K562 (cell line): ENCODE data around the gene OR2C3. TPM values are rescaled to one million over a fixed set of nuclear protein-coding genes. Genes with fewer than 3 reads are reported as not detected.

Source experiments
- ATAC-seq: fragments of 200-7000 bp; cut with Tn5 transposase; 3 replicates; pipeline ENCODE4 v1.9.1; 2020; ENCODE audit warnings: moderate library complexity
- BruUV-seq: library from RNA; stranded (reverse); fragments of 400-500 nt; replicated peaks from 2 replicates; lab custom pipeline; 2021; lab: Mats Ljungman, UMichigan
- CTCF ChIA-PET: fragments of 300-600 bp; formaldehyde crosslinking; extraction: SDS; loops from one replicate; lab custom pipeline; 2021; ENCODE audit warnings: low intra/inter-chr PET ratio; lab: Yijun Ruan, JAX
- POLR2A ChIA-PET: fragments of 300-600, 350-650 bp; sonication (Branson Sonifier 250); formaldehyde crosslinking; extraction: SDS; loops from one replicate; lab custom pipeline; 2021; ENCODE audit warnings: antibody characterized with exemption, inconsistent platforms; lab: Yijun Ruan, JAX
- DNase-seq, 4 experiments: peaks; one replicate each; pipeline versions ENCODE4 v3.0.0 to v3.0.0-alpha.2; 2011 to 2018; ENCODE audit warnings: low spot score in 3 of 4, mixed read lengths in 3 of 4; ENCODE audit errors: extremely low read depth in 1 of 4
- FAIRE-seq: peaks from 2 replicates; lab custom pipeline; 2011; peaks lifted over from hg19 to GRCh38; lab: Jason Lieb, UNC
- H2AFZ ChIP-seq: 2 replicates; pipeline ENCODE4 v1.6.0; 2011; ENCODE audit warnings: low read depth, low read length, control low read depth, inconsistent platforms
- H3K27ac ChIP-seq: fragments of 200-600 bp; 3 replicates; pipeline ENCODE4 v1.8.0; 2011; ENCODE audit warnings: low read depth, mild to moderate bottlenecking, control low read depth, inconsistent platforms, low read length, moderate library complexity, mixed read lengths; ENCODE audit errors: extremely low read depth
- H3K27me3 ChIP-seq, 2 experiments: fragments of 300-600 bp in 1 of 2; 2 replicates in 1 of 2; 3 replicates in 1 of 2; pipeline versions ENCODE4 v1.6.0 to v1.8.0; 2011; ENCODE audit warnings: inconsistent platforms in 2 of 2, low read length in 2 of 2, mild to moderate bottlenecking in 1 of 2, mixed read lengths in 1 of 2, moderate library complexity in 1 of 2; ENCODE audit not compliant: control insufficient read depth in 2 of 2, insufficient read depth in 2 of 2
- H3K36me3 ChIP-seq: fragments of 300-600 bp; 3 replicates; pipeline ENCODE4 v1.8.0; 2011; ENCODE audit warnings: mild to moderate bottlenecking, low read length, inconsistent platforms; ENCODE audit not compliant: control insufficient read depth, insufficient read depth
- H3K4me1 ChIP-seq, 2 experiments: fragments of 200-600 bp in 1 of 2; replicated peaks in 1 of 2; 2 replicates in 1 of 2; 3 replicates in 1 of 2; pipeline versions ENCODE4 v1.5.1 to v1.8.0; 2011; ENCODE audit warnings: inconsistent platforms in 2 of 2, low read length in 2 of 2, mild to moderate bottlenecking in 1 of 2, mixed read lengths in 1 of 2, moderate library complexity in 1 of 2; ENCODE audit not compliant: control insufficient read depth in 2 of 2, insufficient read depth in 2 of 2
- H3K4me2 ChIP-seq: 2 replicates; pipeline ENCODE4 v1.6.1; 2011; ENCODE audit warnings: low read length, control low read depth, inconsistent platforms, mixed read lengths; ENCODE audit not compliant: insufficient read depth
- H3K4me3 ChIP-seq: fragments of 200-600 bp; sonication (generic), shearing (Covaris generic); 2 replicates; pipeline ENCODE4 v1.5.1; 2016; ENCODE audit warnings: control low read depth, inconsistent platforms
- H3K79me2 ChIP-seq: fragments of 200-600 bp; 3 replicates; pipeline ENCODE4 v1.8.0; 2011; ENCODE audit warnings: low read length, inconsistent platforms; ENCODE audit not compliant: control insufficient read depth, insufficient read depth
- H3K9ac ChIP-seq, 2 experiments: 2 replicates each; pipeline versions ENCODE4 v1.6.0 to v1.6.1; 2011; ENCODE audit warnings: low read depth in 2 of 2, low read length in 2 of 2, control low read depth in 1 of 2, inconsistent platforms in 1 of 2, mild to moderate bottlenecking in 1 of 2, mixed read lengths in 1 of 2; ENCODE audit not compliant: insufficient read depth in 1 of 2
- H3K9me1 ChIP-seq: one replicate; pipeline ENCODE4 v1.6.0; 2011; ENCODE audit warnings: inconsistent platforms, mild to moderate bottlenecking, low read length, moderate library complexity; ENCODE audit not compliant: control insufficient read depth, insufficient read depth
- H3K9me3 ChIP-seq: replicated peaks from 2 replicates; pipeline ENCODE4 v1.5.1; 2011; ENCODE audit warnings: low read depth, low read length, inconsistent platforms; ENCODE audit not compliant: control insufficient read depth, insufficient read depth
- H4K20me1 ChIP-seq: replicated peaks from 2 replicates; pipeline ENCODE4 v1.6.1; 2011; ENCODE audit warnings: low read length, inconsistent platforms, mixed read lengths; ENCODE audit not compliant: control insufficient read depth, insufficient read depth
- BRCA1 ChIP-seq, 2 experiments: fragments of 450-650 bp in 1 of 2; sonication (generic) in 1 of 2; formaldehyde crosslinking in 1 of 2; IDR thresholded peaks; 2 replicates each; pipeline versions ENCODE4 v1.5.0 to v1.6.1; 2017 to 2020; ENCODE audit warnings: mild to moderate bottlenecking in 1 of 2, missing genetic modification reagents in 1 of 2
- CBX2 ChIP-seq: fragments of 200-600 bp; sonication (generic); IDR thresholded peaks from one replicate; pipeline ENCODE4 v1.6.1; 2012; ENCODE audit warnings: mild to moderate bottlenecking, low read length, inconsistent platforms; ENCODE audit not compliant: insufficient read depth, poor library complexity, severe bottlenecking
- DNMT1 ChIP-seq: fragments of 450-650 bp; IDR thresholded peaks from 2 replicates; pipeline ENCODE4 v1.6.1; 2016; ENCODE audit warnings: antibody characterized with exemption, mild to moderate bottlenecking
- ESRRA ChIP-seq: fragments of 450-650 bp; IDR thresholded peaks from 2 replicates; pipeline ENCODE4 v1.6.1; 2014; ENCODE audit warnings: low read depth, mild to moderate bottlenecking, moderate library complexity, borderline replicate concordance
- HDAC2 ChIP-seq: fragments of 450-650 bp; IDR thresholded peaks from 2 replicates; pipeline ENCODE4 v1.6.1; 2016; ENCODE audit warnings: mild to moderate bottlenecking
- HDAC6 ChIP-seq: IDR thresholded peaks from 2 replicates; pipeline ENCODE4 v1.6.1; 2012; ENCODE audit warnings: low read depth, mild to moderate bottlenecking, control low read depth, inconsistent platforms, low read length, moderate library complexity
- NFXL1 ChIP-seq: fragments of 450-650 bp; formaldehyde crosslinking; IDR thresholded peaks from 2 replicates; pipeline ENCODE4 v1.4.0; 2021; ENCODE audit warnings: mild to moderate bottlenecking
- PHB2 ChIP-seq: fragments of 450-650 bp; IDR thresholded peaks from 2 replicates; pipeline ENCODE4 v1.6.1; 2017; ENCODE audit warnings: low read depth
- YBX1 ChIP-seq: fragments of 450-650 bp; IDR thresholded peaks from 2 replicates; pipeline ENCODE4 v1.7.1; 2016; ENCODE audit warnings: mild to moderate bottlenecking
- WGBS: fragments of 100-300 bp; shearing (Covaris generic); methylation state at CpG from one replicate; pipeline ENCODE4 v1.1.6; 2016; ENCODE audit warnings: low coverage, mixed read lengths; ENCODE audit not compliant: insufficient coverage; ENCODE audit errors: missing lambda C conversion rate; 5-methylcytosine and 5-hydroxymethylcytosine counted together
- in situ Hi-C: fragments of 300-500 bp; cut with MboI; formaldehyde crosslinking; loops from 4 replicates; pipeline ENCODE4 v1.15.0; 2018; ENCODE audit warnings: inconsistent platforms, mixed read lengths
- intact Hi-C: fragments of 100-400 bp; cut with micrococcal nuclease; formaldehyde crosslinking; loops from 2 replicates; pipeline ENCODE4 v1.14.2; 2022
- polyA plus RNA-seq, 8 experiments: library from polyadenylated mRNA; depleted of rRNA in 4 of 8; stranded (reverse) in 5 of 8; unstranded in 3 of 8; fragments of >200 nt; fragmentation: Nextera tagmentation in 2 of 8; fragmentation: Illumina TruSeq in 1 of 8; extraction: Ambion mirVana in 2 of 8; extraction: Trizol in 1 of 8; gene quantifications; 2 replicates each; pipeline versions ENCODE4 v1.2.1 to v1.2.3, GENCODE V29; 2011 to 2014; ENCODE audit warnings: inconsistent platforms in 1 of 8, missing spikeins in 1 of 8
- total RNA-seq, 7 experiments: library from RNA; depleted of rRNA in 6 of 7; stranded (reverse); fragments of >200 nt in 6 of 7; fragmentation: Illumina TruSeq in 2 of 7; extraction: Trizol in 2 of 7; gene quantifications; 2 replicates each; pipeline versions ENCODE4 v1.2.1 to v1.2.3, GENCODE V29; 2011 to 2021; ENCODE audit warnings: low replicate concordance in 1 of 7

OR2C3 gene
- total and polyA plus RNA-seq, 9 of the 15 experiments (the other 6 are each of a cell fraction or from before 2014, with no cell fraction given) = under 0.01 to 0.05 (median 0.03) TPM; not detected in 4

DNA sequence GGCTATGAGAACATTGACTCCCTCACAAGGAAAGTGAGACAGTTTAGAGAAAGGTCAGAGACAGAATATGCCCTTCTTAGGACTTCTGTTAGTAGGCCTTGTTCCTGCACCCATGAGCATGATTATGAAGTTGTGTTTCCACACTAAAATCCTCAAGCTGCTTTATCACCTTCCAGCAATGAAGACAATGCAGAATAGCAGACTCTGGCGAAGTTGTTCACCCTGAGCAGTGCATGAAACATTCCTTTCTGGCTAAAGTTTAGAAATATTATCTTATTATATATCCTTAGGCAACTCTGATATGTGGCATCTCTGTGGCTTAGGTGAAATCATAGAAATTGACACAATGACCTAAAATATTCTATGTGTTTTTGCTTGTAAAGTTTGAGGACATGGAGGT lies 38.0 kb upstream of the OR2C3 start (continued):
- no peak for TF ChIP-seq BRCA1 (IDR thresholded peaks at IDR 0.05)
- no peak for TF ChIP-seq BRCA1 (CRISPR knock-in tag; IDR thresholded peaks at IDR 0.05)
- no peak for TF ChIP-seq NFXL1 (CRISPR knock-in tag)
- TF ChIP-seq, all 486 proteins: peak for 0

DNA sequence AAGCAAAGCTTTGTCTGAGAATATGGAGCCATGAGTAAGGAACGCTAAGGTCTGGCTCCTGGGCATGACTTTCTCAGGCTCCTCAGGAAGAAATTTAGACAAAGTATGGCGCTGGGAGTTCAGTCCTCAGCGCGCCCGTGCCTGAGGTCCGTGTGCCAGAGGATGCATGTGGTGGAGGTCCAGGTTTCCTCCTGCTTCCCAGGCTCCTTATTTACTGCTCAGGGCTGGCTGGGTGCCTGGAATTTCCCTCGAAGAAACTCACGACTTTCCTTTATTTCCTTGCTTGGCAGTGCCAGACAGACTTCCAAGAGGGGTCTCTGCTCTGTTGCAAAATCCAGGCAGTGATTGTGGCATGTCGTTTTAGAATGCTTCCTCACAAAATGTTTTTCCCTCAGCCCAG lies 26.0 kb upstream of the OR2C3 start:
- Histone ChIP-seq H3K36me3 (no peaks in the 10 kb centered on the region), H3K9me3 (no peaks in the 10 kb centered on the region), H3K4me3 (no peak overlapping the region), H3K79me2 (no peaks in the 10 kb centered on the region), H3K4me2 (no peak overlapping the region), H3K27me3 (no peaks in the 10 kb centered on the region), H3K4me1 (no peaks in the 10 kb centered on the region), H3K9ac (no peak overlapping the region), H4K20me1 (no peaks in the 10 kb centered on the region), H3K9me1 (no peaks in the 10 kb centered on the region), H2AFZ (no peak overlapping the region), H3K27ac (no peak overlapping the region)
- no peak for FAIRE-seq
- ATAC-seq = no peak
- in situ Hi-C loops (no loop called here), intact Hi-C loops (no loop called here)
- POLR2A ChIA-PET = no interaction called here
- DNase-seq = no peak
- no TSS peak for BruUV-seq
- TF ChIP-seq DNMT1 (no peak), HDAC6 (no peak), HDAC2 (no peak)
- CTCF ChIA-PET = no interaction called here
- WGBS = 0% methylated on average over 9 of the region's 9 CpGs

DNA sequence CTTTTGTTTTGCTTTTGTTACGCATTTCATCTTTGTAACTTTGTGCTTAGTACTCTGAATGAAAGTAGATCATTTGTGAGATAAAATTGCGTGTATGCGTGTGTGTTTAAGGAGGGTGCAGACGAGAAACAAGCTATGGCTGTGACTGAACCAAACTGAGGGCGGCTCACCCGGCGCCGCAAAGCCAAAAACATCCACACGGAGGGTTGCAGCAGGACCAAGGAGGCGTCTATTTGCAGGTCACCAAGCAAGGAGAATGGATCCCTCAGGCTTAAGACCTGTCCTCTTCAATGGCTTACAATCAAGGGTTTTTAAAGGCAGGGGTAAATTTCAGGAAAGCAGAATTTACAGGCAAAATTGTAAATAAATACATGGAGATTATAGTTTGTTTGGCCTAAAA lies 25.5 kb upstream of the OR2C3 start:
- Histone ChIP-seq H3K9me1 (no peaks in the 10 kb centered on the region), H3K4me1 (no peaks in the 10 kb centered on the region), H3K27me3 (no peaks in the 10 kb centered on the region), H3K36me3 (no peaks in the 10 kb centered on the region), H3K4me2 (no peak overlapping the region), H3K9me3 (no peaks in the 10 kb centered on the region), H3K27ac (no peak overlapping the region), H3K79me2 (no peaks in the 10 kb centered on the region), H2AFZ (no peak overlapping the region), H4K20me1 (no peaks in the 10 kb centered on the region), H3K9ac (no peak overlapping the region), H3K4me3 (no peak overlapping the region)
- ATAC-seq (no peak), FAIRE-seq (no peak), DNase-seq (no peak)
- intact Hi-C loops (no loop called here), in situ Hi-C loops (no loop called here)
- CTCF ChIA-PET = no interaction called here
- TF ChIP-seq PHB2 (no peak), CBX2 (no peak), YBX1 (no peak), ESRRA (no peak)
- WGBS = 2% methylated on average over 10 of the region's 10 CpGs
- POLR2A ChIA-PET = no interaction called here
- BruUV-seq = no TSS peak
